Activated naive CD4-positive, alpha-beta T cell (primary cell): ENCODE measurements around the gene RAE1.
"Not testable (repeated sequence)": the region's sequence is repeated elsewhere in the genome, so short reads cannot be mapped to it uniquely, and the experiment has no call there.

ENCODE experiments used
- DNase-seq, 4 experiments: peaks; one replicate each; lab custom pipeline; 2025; lab: John Stamatoyannopoulos, UW

RAE1 gene

DNA sequence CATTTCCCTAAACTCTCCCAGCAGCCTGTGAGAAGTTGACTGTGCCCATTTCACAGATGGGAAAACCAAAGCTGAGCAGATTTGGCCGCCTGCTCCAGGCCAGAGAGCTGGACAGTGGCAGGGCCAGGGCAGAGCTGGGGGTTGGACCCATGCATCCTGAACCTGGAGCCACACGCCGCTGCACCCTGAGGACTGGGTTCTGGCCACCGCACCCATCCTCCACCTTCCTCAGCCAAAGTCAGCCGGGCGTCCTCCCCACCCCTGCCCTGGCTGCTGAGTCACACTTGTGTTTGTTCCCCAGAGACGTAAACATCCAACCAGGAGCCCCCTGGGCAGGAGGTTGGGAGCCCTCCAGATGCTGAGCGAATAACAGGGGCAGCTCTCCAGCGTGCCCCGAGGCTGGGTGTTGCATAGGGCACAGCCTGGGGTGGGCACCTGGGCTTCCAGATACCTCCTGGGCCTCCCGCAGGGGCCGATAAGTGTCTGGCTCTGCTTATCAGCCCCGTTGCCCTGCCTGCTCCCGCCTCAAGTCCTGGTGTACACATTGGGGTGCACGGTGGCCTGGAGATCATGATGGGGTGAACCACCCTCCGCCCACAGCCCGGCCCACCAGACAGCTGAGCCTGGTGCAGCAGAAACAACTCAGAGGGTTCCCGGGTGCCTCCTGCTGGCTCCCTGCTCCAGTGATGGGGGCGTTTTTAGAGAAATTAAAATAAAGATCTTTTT is 64.0 kb downstream of the RAE1 start:
- DNase-seq, result no peak

DNA sequence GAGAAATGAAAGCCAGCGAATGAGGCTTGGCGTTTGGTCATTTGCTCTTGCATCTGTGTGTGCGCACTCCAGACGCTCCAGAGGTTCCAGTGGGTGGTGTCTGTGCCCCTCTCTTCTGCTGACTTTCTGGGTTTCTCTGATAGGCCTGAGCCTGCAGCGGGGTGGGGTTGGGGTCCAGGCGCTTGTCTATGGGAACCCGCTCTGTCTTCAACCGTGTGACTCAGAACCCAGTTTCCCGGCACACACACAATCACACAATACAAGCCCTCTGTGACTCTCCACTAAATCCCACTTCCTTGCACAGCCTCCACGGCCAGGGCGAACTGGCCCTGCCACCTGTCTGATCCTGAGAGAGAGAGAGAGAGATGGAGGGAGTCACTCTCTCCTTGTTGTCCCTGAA is 64.7 kb downstream of the RAE1 start:
- DNase-seq, result no peak

DNA sequence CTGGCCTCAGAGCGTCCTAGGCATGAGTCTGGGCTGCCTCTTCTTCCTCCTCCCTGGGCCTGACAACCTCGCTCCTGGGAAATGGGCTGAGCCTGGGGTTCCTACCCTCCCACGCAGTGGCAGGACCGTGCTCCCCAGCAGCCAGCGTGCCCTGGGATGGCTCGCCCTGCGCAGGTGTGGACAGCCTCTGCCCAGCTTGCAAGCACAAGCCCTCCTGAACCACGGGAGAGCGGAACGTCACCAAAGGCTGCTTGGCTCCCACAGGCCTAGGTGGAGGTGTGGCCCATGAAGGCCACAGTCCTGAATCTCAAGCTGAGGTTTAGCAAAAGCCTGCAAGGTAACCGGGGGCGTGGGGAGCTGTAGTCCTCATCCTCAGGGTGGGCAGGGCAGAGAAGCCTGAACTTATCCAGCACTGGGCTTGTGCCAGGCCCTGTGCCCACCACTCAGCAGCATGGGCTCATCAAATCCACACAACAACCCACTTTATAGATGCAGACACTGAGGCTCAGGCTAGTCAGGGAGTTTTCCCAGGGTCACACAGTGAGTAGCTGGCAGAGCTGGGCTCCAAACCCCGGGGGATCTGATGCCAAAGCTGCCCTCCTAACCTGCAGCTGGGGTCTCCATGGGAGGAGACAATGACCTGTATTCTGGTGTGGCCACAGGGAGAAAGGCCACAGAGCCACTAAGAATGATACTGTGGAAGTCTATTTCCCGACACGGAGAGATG is 65.4 kb downstream of the RAE1 start:
- DNase-seq, result no peak

- no peak for DNase-seq
Measured at GRCh38 chr20:57417051-57417689, 66.1 kb downstream of the RAE1 start.

DNA sequence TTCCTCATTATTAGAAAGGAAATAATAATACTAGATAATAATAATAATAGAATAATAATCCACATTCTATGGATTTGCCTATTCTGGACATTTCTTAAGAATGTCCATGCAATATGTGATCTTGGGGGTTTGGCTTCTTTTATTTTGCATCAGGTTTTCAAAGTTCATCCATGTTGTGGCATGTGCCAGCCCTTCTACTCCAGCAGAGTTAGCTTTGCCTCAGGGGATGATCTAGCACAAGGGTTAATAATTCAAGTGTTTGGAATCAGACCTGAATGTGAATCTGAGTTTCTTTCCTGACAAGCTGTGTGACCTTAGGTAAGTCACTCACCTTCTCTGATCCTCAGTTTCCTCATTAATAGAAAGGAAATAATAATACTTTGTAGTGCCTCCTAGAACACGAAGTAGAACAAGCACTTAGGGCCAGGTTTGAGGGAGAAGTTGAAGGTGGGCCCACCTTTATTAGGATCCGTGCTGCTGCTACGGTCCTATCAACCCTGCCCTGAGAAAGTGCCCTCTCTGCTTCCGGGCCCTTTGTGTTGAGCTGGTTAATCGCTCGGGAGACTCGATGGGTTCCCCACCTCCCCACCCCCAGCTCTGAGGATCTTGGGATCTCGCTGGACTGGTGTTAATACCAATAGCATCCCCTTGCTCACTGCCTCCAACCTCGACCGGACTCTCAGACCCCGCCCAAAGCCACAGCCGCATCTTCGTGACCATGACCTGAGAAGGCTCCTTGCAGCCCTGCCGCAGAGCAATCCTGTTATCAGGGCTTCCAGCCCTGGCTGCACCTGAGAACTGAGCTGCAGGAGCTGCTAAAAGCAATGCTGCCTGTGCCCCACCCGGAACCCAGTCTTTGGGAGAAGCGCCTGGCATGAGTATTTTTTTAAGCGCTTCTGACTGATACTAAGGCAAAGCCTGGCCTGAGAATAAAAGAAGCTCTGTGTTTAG is 67.0 kb downstream of the RAE1 start:
- DNase-seq, result no peak

DNA sequence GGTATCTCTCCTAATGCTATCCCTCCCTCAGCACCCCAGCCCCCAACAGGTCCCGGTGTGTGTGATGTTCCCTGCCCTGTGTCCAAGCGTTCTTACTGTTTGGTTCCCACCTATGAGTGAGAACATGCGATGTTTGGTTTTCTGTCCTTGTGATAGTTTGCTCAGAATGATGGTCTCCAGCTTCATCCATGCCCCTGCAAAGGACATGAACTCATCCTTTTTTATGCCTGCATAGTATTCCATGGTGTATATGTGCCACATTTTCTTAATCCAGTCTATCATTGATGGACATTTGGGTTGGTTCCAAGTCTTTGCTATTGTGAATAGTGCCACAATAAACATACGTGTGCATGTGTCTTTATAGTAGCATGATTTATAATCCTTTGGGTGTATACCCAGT is 68.4 kb downstream of the RAE1 start:
- DNase-seq, result not testable (repeated sequence)

DNA sequence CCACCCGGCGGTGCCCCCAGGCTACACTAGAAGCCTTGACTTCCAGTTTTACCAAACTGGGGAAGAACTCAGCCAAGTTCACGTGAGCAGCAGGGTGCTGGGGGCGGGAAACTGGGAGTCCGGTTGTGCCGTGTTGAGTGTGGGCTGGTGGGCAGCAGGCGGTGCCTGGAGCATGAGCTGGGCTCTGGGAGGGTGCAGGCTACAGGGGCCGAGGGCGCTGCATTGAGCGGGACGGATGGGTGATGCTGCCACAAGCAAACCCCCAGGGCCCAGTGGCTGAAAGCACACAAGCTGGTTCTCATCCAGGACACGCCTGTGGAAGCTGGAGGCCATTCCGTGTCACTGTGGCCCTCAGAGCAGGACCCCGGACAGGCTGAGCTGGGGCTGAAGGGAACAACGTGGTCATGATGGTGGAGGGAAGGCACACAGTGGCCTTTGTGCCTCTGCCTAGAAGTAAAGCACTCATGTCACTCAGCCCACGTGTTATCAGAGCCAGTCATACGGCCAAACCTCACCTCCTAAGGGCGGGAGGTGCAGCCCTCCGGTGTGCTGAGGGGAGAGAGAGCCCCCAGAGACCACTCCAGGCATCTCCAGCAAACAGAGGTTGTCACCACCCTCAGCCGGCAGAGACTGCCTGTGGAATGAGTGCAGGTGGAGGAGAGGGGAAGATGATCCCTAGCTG is 69.7 kb downstream of the RAE1 start:
- no peak for DNase-seq

DNA sequence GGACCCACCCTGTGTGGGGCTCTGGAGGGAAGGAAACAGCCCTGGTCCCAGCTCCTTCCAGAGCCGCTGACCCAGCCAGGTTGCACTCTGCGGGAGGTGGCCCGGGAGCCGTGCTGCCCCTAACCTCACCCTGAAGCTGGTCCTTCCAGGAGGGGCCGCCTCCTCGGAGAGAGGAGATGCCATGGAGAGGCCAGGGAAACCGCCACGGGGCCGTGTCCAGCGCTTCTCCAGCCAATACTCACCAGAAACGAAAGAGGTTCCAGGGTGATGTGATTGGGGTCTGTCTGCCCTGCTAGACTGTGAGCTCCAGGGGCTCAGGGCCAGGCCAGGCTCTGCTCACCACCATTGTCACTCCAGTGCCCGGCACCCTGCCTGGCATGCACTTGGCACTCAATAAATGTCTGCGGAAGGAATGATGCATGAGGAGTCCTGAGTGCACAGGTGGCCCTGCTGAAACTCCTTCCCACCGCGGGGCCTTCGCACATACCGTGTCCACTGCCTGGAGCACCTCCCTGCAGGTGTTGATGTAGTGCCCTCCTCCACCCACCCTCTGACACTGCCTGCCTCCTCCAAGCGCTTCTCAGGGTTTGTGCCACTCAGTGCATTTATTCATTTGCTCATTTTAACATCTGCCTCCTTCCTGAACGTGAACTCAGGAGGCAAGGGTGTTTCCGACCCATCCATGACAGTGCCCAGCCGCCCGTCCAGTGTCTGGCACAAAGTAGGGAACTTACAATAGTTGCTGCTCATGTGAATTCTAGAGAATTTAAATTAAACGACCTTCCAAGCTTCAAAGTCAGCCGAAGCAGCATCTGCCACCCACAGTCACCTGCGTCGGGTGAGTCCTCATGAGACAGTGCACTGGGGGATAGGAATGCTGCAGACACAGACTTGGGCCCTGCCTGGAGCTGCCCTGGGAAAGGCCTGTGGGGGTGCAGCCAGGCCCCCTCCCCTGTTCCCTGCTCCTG is 70.5 kb downstream of the RAE1 start:
- no peak for DNase-seq

DNA sequence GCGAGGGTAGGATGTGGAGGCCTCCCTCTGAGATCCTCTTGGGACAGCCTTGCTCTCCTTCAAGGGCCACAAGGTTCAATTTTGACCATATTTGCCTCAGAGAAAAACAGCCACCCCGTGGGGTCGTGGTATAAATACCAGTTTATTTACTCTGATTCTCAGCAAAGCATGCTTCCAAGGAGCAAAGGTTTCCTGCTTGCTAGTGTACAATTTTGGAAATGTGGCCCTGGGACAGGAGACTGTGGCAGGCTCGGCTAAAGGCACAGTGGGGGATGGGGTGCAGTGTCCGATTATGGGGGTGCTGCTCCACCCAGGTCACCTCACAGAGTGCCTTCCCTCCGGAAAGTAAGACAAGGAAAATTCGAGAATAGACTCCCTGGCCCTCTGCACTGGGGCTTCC is 71.2 kb downstream of the RAE1 start:
- no peak for DNase-seq

- no peak for DNase-seq
Measured at GRCh38 chr20:57425150-57426013, 74.3 kb downstream of the RAE1 start.

- DNase-seq, result no peak
Measured at GRCh38 chr20:57426271-57426689, 75.2 kb downstream of the RAE1 start.

DNA sequence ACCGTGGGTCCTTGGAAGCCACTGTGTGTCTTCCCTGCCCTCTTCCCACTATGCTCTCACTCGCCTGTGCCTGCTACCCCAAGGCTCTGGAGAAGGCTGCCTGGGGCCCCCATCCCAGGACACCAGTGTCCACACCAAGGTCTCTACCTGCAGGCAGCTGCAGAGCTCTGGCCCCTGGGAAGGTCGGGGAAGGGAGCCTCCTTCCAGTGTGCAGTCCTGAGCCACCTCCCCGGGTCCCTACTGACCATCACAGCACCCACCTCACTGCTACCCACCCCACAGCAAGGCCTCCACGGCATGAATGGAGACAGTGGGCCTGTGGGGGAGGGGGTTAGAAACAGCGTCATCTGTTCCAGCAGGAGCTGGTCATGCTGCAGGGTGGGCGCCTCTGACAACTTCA is 75.8 kb downstream of the RAE1 start:
- no peak for DNase-seq

GRCh38 chr20:57428324-57429158 is 77.5 kb downstream of the RAE1 start:
- no peak for DNase-seq
